ENCODE results near the gene RANBP10.
A peak's percentile ranks its signal among the peaks of the same experiment; 100 is the strongest.

RANBP10 gene

DNA sequence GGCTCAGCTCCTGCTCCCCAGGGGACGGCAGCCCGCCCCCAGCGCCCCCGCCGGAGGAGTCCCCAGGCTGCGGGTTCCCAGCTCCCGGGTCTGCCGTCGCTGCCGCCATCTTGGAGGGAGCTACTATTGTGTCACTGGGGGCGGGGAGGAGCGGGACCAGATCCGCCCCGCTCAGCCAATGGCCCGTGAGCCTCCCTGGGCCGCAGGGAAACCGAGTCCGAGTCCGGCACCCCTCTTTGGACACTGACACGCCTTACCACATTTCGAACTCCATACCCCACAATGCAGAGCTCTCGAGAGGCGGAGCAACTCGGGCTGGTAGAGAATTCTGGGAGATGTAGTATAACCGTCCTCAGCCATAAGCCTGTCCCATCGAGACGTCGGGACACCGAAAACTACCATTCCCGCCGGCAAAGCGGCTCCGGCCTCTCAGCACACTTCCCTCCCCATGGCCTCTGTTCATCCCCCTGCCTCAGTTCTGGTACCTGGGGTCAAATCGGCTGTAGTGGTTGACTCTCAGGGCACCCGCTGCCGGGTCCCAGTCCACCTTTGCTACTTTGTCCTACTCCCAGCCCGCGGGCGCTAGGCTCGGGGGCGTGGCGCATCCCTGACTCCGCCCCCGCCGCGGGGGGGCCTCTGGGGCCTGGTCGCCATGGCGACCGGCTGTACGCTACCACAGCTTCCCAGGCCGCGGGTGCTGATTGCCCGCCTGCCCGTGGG lies at the start of gene RANBP10, which contains the start of gene TSNAXIP1:
RANBP10 (minus strand) TSS at position 133 of the 720 bp plus-strand sequence; CDS start at position 109, 24 bp downstream.
TSNAXIP1 (plus strand) TSS at position 462 of the 720 bp plus-strand sequence. CDS start 261 bp downstream, outside the sequence.
- FAIRE-seq (no peak), DNase-seq (ENCODE audit: insufficient read length, low spot score) (peak; percentile 63)
- TF ChIP-seq, protein P1, sequence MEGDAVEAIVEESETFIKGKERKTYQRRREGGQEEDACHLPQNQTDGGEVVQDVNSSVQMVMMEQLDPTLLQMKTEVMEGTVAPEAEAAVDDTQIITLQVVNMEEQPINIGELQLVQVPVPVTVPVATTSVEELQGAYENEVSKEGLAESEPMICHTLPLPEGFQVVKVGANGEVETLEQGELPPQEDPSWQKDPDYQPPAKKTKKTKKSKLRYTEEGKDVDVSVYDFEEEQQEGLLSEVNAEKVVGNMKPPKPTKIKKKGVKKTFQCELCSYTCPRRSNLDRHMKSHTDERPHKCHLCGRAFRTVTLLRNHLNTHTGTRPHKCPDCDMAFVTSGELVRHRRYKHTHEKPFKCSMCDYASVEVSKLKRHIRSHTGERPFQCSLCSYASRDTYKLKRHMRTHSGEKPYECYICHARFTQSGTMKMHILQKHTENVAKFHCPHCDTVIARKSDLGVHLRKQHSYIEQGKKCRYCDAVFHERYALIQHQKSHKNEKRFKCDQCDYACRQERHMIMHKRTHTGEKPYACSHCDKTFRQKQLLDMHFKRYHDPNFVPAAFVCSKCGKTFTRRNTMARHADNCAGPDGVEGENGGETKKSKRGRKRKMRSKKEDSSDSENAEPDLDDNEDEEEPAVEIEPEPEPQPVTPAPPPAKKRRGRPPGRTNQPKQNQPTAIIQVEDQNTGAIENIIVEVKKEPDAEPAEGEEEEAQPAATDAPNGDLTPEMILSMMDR (IDR thresholded peaks at IDR 0.05; ENCODE audit: insufficient read depth, missing control alignments) = no peak

DNA sequence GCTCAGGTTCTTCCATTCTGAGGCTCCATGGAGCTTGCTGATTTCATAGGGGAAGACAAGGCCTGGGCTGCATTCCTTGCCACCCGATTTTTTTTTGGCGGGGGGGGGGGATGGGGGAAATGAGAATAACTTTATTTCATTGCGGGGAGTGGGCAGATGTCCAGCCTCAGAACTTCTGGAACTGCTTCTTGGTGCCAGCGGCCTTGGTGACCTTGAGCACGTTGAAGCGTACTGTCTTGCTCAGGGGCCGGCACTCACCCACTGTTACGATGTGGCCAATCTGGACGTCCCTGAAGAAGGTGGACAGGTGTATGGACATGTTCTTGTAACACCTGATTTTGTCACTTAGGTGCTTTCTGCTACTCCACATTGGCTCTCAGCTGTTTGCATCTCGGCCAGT lies 49.4 kb upstream of the RANBP10 start:
- TF ChIP-seq, protein P1 (IDR thresholded peaks at IDR 0.05; ENCODE audit: insufficient read depth, missing control alignments) = no peak
- no peak for DNase-seq (ENCODE audit: insufficient read length, low spot score)

DNA sequence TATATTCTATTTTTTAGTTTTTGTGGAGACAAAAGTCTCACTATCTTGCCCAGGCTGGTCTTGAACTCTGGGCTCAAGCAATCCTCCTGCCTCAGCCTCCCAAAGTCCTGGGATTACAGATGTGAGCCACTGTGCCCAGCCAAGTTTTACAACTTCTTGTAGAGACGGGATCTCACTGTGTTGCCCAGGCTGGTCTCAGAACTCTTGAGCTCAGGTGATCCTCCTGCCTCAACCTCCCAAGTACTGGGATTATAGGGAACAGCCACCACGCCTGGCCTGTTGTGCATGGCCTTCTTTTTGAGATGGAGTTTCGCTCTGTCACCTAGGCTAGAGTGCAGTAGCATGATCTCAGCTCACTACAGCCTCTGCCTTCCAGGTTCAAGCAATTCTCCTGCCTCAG lies 47.3 kb upstream of the RANBP10 start:
- TF ChIP-seq, protein P1 (IDR thresholded peaks at IDR 0.05; ENCODE audit: insufficient read depth, missing control alignments) = no peak

More for the DNA sequence above, 49.4 kb upstream of the RANBP10 start:
- no peak for FAIRE-seq

DNA sequence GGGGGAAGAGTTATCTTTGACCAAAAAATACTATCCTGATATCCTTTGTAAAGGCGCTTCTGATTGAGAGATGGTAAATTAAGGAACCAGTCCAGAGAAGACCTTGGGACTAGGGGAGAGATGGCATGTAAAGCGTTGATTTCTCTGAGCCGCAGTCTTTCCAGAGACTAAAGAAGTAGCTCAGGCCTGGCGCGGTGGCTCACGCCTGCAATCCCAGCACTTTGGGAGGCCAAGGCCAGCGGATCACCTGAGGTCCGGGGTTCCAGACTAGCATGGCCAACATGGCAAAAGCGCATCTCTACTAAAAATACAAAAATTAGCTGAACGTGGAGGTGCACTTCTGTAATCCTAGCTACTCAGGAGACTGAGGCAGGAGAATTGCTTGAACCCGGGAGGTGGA lies 41.8 kb upstream of the RANBP10 start:
- TF ChIP-seq, protein P1 (IDR thresholded peaks at IDR 0.05; ENCODE audit: insufficient read depth, missing control alignments) = no peak
- FAIRE-seq (no peak), DNase-seq (ENCODE audit: insufficient read length, low spot score) (no peak)

More for the DNA sequence above, 47.3 kb upstream of the RANBP10 start:
- FAIRE-seq (no peak), DNase-seq (ENCODE audit: insufficient read length, low spot score) (no peak)

DNA sequence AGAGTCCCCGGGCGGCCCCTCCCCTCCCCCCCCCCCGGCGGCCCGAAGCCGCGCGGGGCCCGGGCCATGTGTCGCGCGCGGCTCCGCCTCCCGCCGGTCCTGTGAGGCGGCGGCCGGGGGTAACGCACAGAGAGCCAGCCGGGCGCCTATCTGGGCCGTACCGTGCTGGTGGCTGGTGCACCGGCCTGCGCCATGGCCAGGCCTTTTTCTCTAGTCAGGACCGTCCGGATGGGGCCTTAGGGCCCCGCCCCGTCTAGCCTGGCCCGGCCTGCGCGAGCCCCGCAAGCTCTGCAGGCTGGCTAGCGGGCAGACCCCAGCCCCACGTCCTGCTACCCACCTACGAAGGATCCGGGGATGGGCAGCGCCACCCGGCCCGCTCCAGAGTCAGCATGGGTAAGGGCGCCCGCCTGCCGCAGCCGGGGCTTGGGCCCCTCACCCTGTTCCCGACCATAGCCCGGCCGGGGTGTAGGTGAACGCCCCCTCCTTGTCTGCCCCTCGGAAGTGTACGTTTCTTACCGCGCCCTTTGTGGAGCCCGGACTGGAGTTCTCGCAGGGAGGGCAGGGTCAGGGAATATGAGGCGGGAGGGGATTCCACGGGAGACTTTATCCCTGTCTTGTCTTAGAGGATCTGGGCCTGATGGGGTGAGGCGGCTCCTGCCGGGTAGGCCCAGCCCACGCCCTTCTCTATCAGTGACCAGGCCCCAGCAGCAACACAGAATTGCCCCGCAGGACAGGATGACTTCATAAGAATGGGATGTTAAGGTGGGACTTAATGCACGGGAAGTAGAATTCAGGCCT lies 40.9 kb upstream of the RANBP10 start, which contains the start of gene CENPT:
CENPT (minus strand) TSS at position 630 of the 798 bp plus-strand sequence. CDS start 13,834 bp downstream, outside the sequence.
- FAIRE-seq (no peak), DNase-seq (ENCODE audit: insufficient read length, low spot score) (no peak)
- TF ChIP-seq, protein P1 (IDR thresholded peaks at IDR 0.05; ENCODE audit: insufficient read depth, missing control alignments) = no peak

DNA sequence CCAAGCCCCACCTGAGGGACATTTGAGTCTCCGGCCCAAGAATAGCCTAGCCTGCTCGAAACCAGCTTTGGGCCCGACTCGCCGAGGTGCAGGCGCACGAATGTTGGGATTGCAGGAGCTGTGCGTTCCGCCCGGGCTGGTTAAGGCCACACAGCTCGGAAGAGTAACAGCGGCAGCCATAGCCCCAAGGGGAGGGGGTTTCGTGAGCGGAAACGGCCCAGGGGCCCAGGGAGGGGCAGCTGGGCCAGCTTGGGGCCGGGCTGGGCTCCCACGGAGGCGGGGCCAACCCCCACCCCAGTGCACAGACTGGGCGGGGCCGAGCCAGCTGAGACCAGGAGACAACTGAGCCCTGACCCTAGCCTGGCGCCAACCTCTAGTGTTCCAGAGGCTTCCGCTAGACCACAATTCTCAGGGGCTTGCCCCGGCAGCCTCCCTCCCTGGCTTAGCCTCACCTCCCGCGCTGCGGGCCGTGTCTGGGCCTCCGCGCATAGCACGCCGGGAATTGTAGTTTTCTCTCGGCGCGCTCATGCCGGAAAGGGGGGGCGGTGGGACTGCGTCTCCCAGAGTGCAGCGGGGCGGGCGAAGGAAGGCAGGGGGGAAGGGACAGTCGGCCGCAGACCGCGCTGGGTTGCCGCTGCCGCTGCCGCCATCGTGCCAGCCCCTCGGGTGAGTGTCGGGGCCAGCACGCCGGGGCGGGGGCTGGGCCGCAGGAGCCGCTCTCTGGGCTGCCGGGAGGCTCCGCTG lies 40.1 kb upstream of the RANBP10 start, which contains the start of gene NUTF2:
NUTF2 (plus strand) TSS at position 614 of the 744 bp plus-strand sequence. CDS start 18,198 bp downstream, outside the sequence.
- TF ChIP-seq, protein P1 (IDR thresholded peaks at IDR 0.05; ENCODE audit: insufficient read depth, missing control alignments) = no peak
- peak; percentile 79 for DNase-seq (ENCODE audit: insufficient read length, low spot score)
- no peak for FAIRE-seq
